Measurements from ENCODE around the gene HOXB3. TPM values are rescaled to one million over a fixed set of nuclear protein-coding genes. Genes with fewer than 3 reads are reported as not detected.
"Not testable (repeated sequence)": the region's sequence is repeated elsewhere in the genome, so short reads cannot be mapped to it uniquely, and the experiment has no call there.

Gene HOXB3
- polyA plus RNA-seq, 1 donor: 9.2 TPM

GRCh38 chr17:48546137-48546923 is 43.7 kb downstream of the HOXB3 start:
- DNase-seq (ENCODE audit: low read depth): no peak

- DNase-seq (ENCODE audit: low read depth): no peak
These were observed 44.5 kb downstream of the HOXB3 start for GRCh38 chr17:48545539-48545938.

GRCh38 chr17:48545022-48545375 is 45.0 kb downstream of the HOXB3 start, which contains the start of gene HOXB2:
HOXB2 (minus strand) TSS chr17:48545109; CDS start chr17:48544911, 198 bp downstream.
- no peak for DNase-seq (ENCODE audit: low read depth)

GRCh38 chr17:48544349-48545021 is 45.6 kb downstream of the HOXB3 start:
- peak; percentile 75 for DNase-seq (ENCODE audit: low read depth)

GRCh38 chr17:48543854-48544348 is 46.1 kb downstream of the HOXB3 start:
- DNase-seq (ENCODE audit: low read depth): no peak

GRCh38 chr17:48543107-48543853 is 46.8 kb downstream of the HOXB3 start:
- no peak for DNase-seq (ENCODE audit: low read depth)

GRCh38 chr17:48542698-48543106 is 47.3 kb downstream of the HOXB3 start:
- DNase-seq (ENCODE audit: low read depth): no peak

- no peak for DNase-seq (ENCODE audit: low read depth)
These were observed 47.9 kb downstream of the HOXB3 start for GRCh38 chr17:48542114-48542656.

GRCh38 chr17:48541577-48542113 is 48.4 kb downstream of the HOXB3 start:
- DNase-seq (ENCODE audit: low read depth): no peak

GRCh38 chr17:48541036-48541576 is 48.9 kb downstream of the HOXB3 start:
- no peak for DNase-seq (ENCODE audit: low read depth)

- no peak for DNase-seq (ENCODE audit: low read depth)
These were observed 49.8 kb downstream of the HOXB3 start for GRCh38 chr17:48540213-48540612.

- DNase-seq (ENCODE audit: low read depth): no peak
These were observed 50.9 kb downstream of the HOXB3 start for GRCh38 chr17:48539177-48539576.

- DNase-seq (ENCODE audit: low read depth): no peak
These were observed 52.7 kb downstream of the HOXB3 start for GRCh38 chr17:48537316-48537715.

GRCh38 chr17:48535793-48536559 is 54.1 kb downstream of the HOXB3 start:
- not testable (repeated sequence) for DNase-seq (ENCODE audit: low read depth)

GRCh38 chr17:48532261-48532660 is 57.8 kb downstream of the HOXB3 start:
- DNase-seq (ENCODE audit: low read depth): no peak

GRCh38 chr17:48530887-48531272 is 59.2 kb downstream of the HOXB3 start, which contains the start of gene HOXB1:
HOXB1 (minus strand) TSS chr17:48531011; CDS start chr17:48530904, 107 bp downstream.
- no peak for DNase-seq (ENCODE audit: low read depth)

GRCh38 chr17:48530208-48530886 is 59.7 kb downstream of the HOXB3 start:
- DNase-seq (ENCODE audit: low read depth): no peak

GRCh38 chr17:48529683-48530009 is 60.4 kb downstream of the HOXB3 start:
- no peak for DNase-seq (ENCODE audit: low read depth)

- no peak for DNase-seq (ENCODE audit: low read depth)
These were observed 60.9 kb downstream of the HOXB3 start for GRCh38 chr17:48528936-48529682.
